Activated naive CD8-positive, alpha-beta T cell treated with anti-CD3 and anti-CD28 coated beads for 36 hours (primary cell): ENCODE results near the gene ATXN7L3B. TPM values are rescaled to one million over a fixed set of nuclear protein-coding genes. Genes with fewer than 3 reads are reported as not detected.

Experiments used
- DNase-seq: peaks from one replicate; pipeline ENCODE4 v3.0.0; 2021
- H3K27ac Mint-ChIP-seq: one replicate; pipeline ENCODE4 v1.8.0; 2022; ENCODE audit warnings: mild to moderate bottlenecking, moderate library complexity, mixed read lengths
- H3K27me3 Mint-ChIP-seq: one replicate; pipeline ENCODE4 v1.8.0; 2022; ENCODE audit warnings: mild to moderate bottlenecking, mixed read lengths
- H3K36me3 Mint-ChIP-seq: one replicate; pipeline ENCODE4 v1.8.0; 2021; ENCODE audit warnings: mild to moderate bottlenecking, mixed read lengths
- H3K4me1 Mint-ChIP-seq: one replicate; pipeline ENCODE4 v1.8.0; 2021; ENCODE audit warnings: mixed read lengths
- H3K4me3 Mint-ChIP-seq: one replicate; pipeline ENCODE4 v1.8.0; 2022; ENCODE audit warnings: mild to moderate bottlenecking, moderate library complexity, mixed read lengths
- H3K9me3 Mint-ChIP-seq: one replicate; pipeline ENCODE4 v1.8.0; 2022; ENCODE audit warnings: mixed read lengths
- total RNA-seq, 2 experiments: library from RNA; stranded (reverse); gene quantifications; one replicate each; pipeline ENCODE4 v1.2.3, GENCODE V29; 2021

Gene ATXN7L3B
- total RNA-seq, 2 experiments from 2014 or later = 18.5 to 20.0 TPM

GRCh38 chr12:74586251-74586650 lies 48.6 kb downstream of the ATXN7L3B start:
- Mint-ChIP-seq H3K27ac (no peak overlapping the region), H3K4me3 (no peak overlapping the region), H3K4me1 (no peaks in the 10 kb centered on the region), H3K9me3 (no peaks in the 10 kb centered on the region), H3K36me3 (no peaks in the 10 kb centered on the region), H3K27me3 (no peaks in the 10 kb centered on the region)
- no peak for DNase-seq
